H9 (cell line): ENCODE data around the gene TK2. TPM values are rescaled to one million over a fixed set of nuclear protein-coding genes. Genes with fewer than 3 reads are reported as not detected.

ENCODE experiments used
- DNase-seq: peaks from one replicate; pipeline ENCODE4 v3.0.0-alpha.2; 2017
- H2AFZ ChIP-seq: one replicate; pipeline ENCODE4 v1.6.1; 2013; ENCODE audit warnings: mild to moderate bottlenecking, low read length, control low read depth, moderate library complexity
- H2AK5ac ChIP-seq: 2 replicates; pipeline ENCODE4 v1.6.1; 2013; ENCODE audit warnings: low read length, control low read depth, mixed read lengths; ENCODE audit not compliant: insufficient read length
- H2BK120ac ChIP-seq: one replicate; pipeline ENCODE4 v1.6.1; 2013; ENCODE audit warnings: low read depth, mild to moderate bottlenecking, low read length, control low read depth, inconsistent platforms; ENCODE audit not compliant: poor library complexity, severe bottlenecking
- H2BK12ac ChIP-seq: 2 replicates; pipeline ENCODE4 v1.6.1; 2013; ENCODE audit warnings: low read length, control low read depth, mixed read lengths, low read depth; ENCODE audit not compliant: insufficient read length
- H2BK15ac ChIP-seq: 2 replicates; pipeline ENCODE4 v1.6.1; 2013; ENCODE audit warnings: low read depth, low read length, control low read depth
- H2BK20ac ChIP-seq: one replicate; pipeline ENCODE4 v1.6.1; 2013; ENCODE audit warnings: low read depth, mild to moderate bottlenecking, low read length, control low read depth, inconsistent platforms; ENCODE audit not compliant: poor library complexity, severe bottlenecking
- H2BK5ac ChIP-seq: 2 replicates; pipeline ENCODE4 v1.6.1; 2013; ENCODE audit warnings: low read length, control low read depth, mixed read lengths; ENCODE audit not compliant: insufficient read length
- H3K14ac ChIP-seq: 2 replicates; pipeline ENCODE4 v1.6.1; 2013; ENCODE audit warnings: low read length, control low read depth; ENCODE audit not compliant: insufficient read depth
- H3K18ac ChIP-seq: 2 replicates; pipeline ENCODE4 v1.6.1; 2013; ENCODE audit warnings: low read depth, mild to moderate bottlenecking, mixed read lengths, low read length, control low read depth; ENCODE audit not compliant: insufficient read length
- H3K23ac ChIP-seq: 2 replicates; pipeline ENCODE4 v1.6.1; 2013; ENCODE audit warnings: low read length, control low read depth, mixed read lengths, low read depth; ENCODE audit not compliant: insufficient read length
- H3K23me2 ChIP-seq: 2 replicates; pipeline ENCODE4 v1.6.1; 2013; ENCODE audit warnings: low read depth, mild to moderate bottlenecking, mixed read lengths, low read length, control low read depth; ENCODE audit not compliant: insufficient read length, poor library complexity, severe bottlenecking
- H3K27ac ChIP-seq: 2 replicates; pipeline ENCODE4 v1.5.1; 2013; ENCODE audit warnings: low read length, control low read depth, mixed read lengths, low read depth; ENCODE audit not compliant: insufficient read length
- H3K27me3 ChIP-seq: 2 replicates; pipeline ENCODE4 v1.6.1; 2013; ENCODE audit warnings: low read length, control low read depth, inconsistent platforms; ENCODE audit not compliant: insufficient read depth
- H3K4ac ChIP-seq: 2 replicates; pipeline ENCODE4 v1.6.1; 2013; ENCODE audit warnings: low read depth, mild to moderate bottlenecking, control low read depth, inconsistent platforms, low read length, moderate library complexity
- H3K4me1 ChIP-seq: 2 replicates; pipeline ENCODE4 v1.6.1; 2013; ENCODE audit warnings: low read length, control low read depth, inconsistent platforms; ENCODE audit not compliant: insufficient read depth
- H3K4me2 ChIP-seq: 2 replicates; pipeline ENCODE4 v1.6.1; 2013; ENCODE audit warnings: low read length, control low read depth, mixed read lengths; ENCODE audit not compliant: insufficient read length, insufficient read depth
- H3K56ac ChIP-seq: 2 replicates; pipeline ENCODE4 v1.6.1; 2013; ENCODE audit warnings: low read depth, mild to moderate bottlenecking, mixed read lengths, low read length, control low read depth; ENCODE audit not compliant: insufficient read length
- H3K79me1 ChIP-seq: 2 replicates; pipeline ENCODE4 v1.6.1; 2013; ENCODE audit warnings: low read depth, mild to moderate bottlenecking, moderate library complexity, low read length, control low read depth, inconsistent platforms; ENCODE audit not compliant: insufficient read depth, poor library complexity, severe bottlenecking
- H3K79me2 ChIP-seq: 2 replicates; pipeline ENCODE4 v1.6.1; 2013; ENCODE audit warnings: low read length, control low read depth, inconsistent platforms; ENCODE audit not compliant: insufficient read depth
- H3K9ac ChIP-seq: 2 replicates; pipeline ENCODE4 v1.6.1; 2013; ENCODE audit warnings: low read length, control low read depth, mixed read lengths; ENCODE audit not compliant: insufficient read length; ENCODE audit errors: extremely low read depth
- H3K9me3 ChIP-seq: one replicate; pipeline ENCODE4 v1.6.1; 2013; ENCODE audit warnings: low read depth, low read length, inconsistent platforms; ENCODE audit not compliant: control insufficient read depth
- H3T11ph ChIP-seq: one replicate; pipeline ENCODE4 v1.6.1; 2013; ENCODE audit warnings: mild to moderate bottlenecking, low read length, control low read depth, inconsistent platforms
- H4K20me1 ChIP-seq: one replicate; pipeline ENCODE4 v1.6.1; 2013; ENCODE audit not compliant: control insufficient read depth, insufficient read length, insufficient read depth
- H4K5ac ChIP-seq: 2 replicates; pipeline ENCODE4 v1.6.1; 2013; ENCODE audit warnings: low read depth, mild to moderate bottlenecking, mixed read lengths, low read length, control low read depth; ENCODE audit not compliant: insufficient read length
- H4K8ac ChIP-seq: replicated peaks from 2 replicates; pipeline ENCODE4 v1.6.1; 2013; ENCODE audit warnings: low read length, control low read depth, mixed read lengths, low read depth; ENCODE audit not compliant: insufficient read length
- H4K91ac ChIP-seq: 2 replicates; pipeline ENCODE4 v1.6.1; 2013; ENCODE audit warnings: low read depth, mild to moderate bottlenecking, moderate library complexity, mixed read lengths, low read length, control low read depth; ENCODE audit not compliant: insufficient read length
- H3K27ac Mint-ChIP-seq, 3 experiments: 2 replicates in 2 of 3; 3 replicates in 1 of 3; pipeline ENCODE4 v1.8.0; 2020 to 2021; ENCODE audit warnings: mixed read lengths in 3 of 3, mild to moderate bottlenecking in 1 of 3, moderate library complexity in 1 of 3
- H3K27me3 Mint-ChIP-seq: 2 replicates; pipeline ENCODE4 v1.8.0; 2021; ENCODE audit warnings: low read depth, mild to moderate bottlenecking, moderate library complexity, mixed read lengths
- H3K36me3 Mint-ChIP-seq, 3 experiments: 2 replicates in 2 of 3; 3 replicates in 1 of 3; pipeline ENCODE4 v1.8.0; 2020 to 2021; ENCODE audit warnings: low read depth in 3 of 3, mixed read lengths in 3 of 3; ENCODE audit not compliant: insufficient read depth in 1 of 3
- H3K4me1 Mint-ChIP-seq, 2 experiments: 2 replicates each; pipeline ENCODE4 v1.8.0; 2020; ENCODE audit warnings: mixed read lengths in 2 of 2
- H3K4me3 Mint-ChIP-seq, 2 experiments: 2 replicates in 1 of 2; 3 replicates in 1 of 2; pipeline ENCODE4 v1.8.0; 2020 to 2021; ENCODE audit warnings: mild to moderate bottlenecking in 2 of 2, mixed read lengths in 2 of 2, moderate library complexity in 1 of 2
- H3K9me3 Mint-ChIP-seq, 2 experiments: 2 replicates in 1 of 2; 3 replicates in 1 of 2; pipeline ENCODE4 v1.8.0; 2020; ENCODE audit warnings: mild to moderate bottlenecking in 2 of 2, mixed read lengths in 2 of 2, moderate library complexity in 1 of 2
- CTCF ChIP-seq: fragments of 200-600 bp; sonication (generic); conservative IDR thresholded peaks from 3 replicates; pipeline ENCODE4 v1.8.0; 2021; ENCODE audit warnings: antibody characterized with exemption, mild to moderate bottlenecking
- WGBS: extraction: QIAGEN DNeasy Blood & Tissue Kit; methylation state at CpG from one replicate; pipeline ENCODE4 v1.1.7; 2013; ENCODE audit warnings: missing lambda C conversion rate, low lambda C conversion rate, mixed read lengths; ENCODE audit not compliant: insufficient read length; ENCODE audit errors: extremely low coverage; 5-methylcytosine and 5-hydroxymethylcytosine counted together
- total RNA-seq: library from RNA; stranded (reverse); gene quantifications from 2 replicates; pipeline ENCODE4 v1.2.1, GENCODE V29; 2021

The TK2 gene
- total RNA-seq, 1 experiment from 2014 or later, result 5.2 TPM

GRCh38 chr16:66554495-66554894 lies 4.6 kb upstream of the TK2 start:
- Mint-ChIP-seq H3K4me3 (no peak overlapping the region), H3K9me3 (peaks cover 3 to 5% of the 10 kb centered on the region in 2 experiments; a peak in 2 of 5 replicates), H3K27me3 (peaks cover 19% of the 10 kb centered on the region), H3K4me1 (peaks cover 7 to 15% of the 10 kb centered on the region in 2 experiments), H3K36me3 (peaks cover 0 to 11% (median 2%) of the 10 kb centered on the region in 3 experiments; a peak in 4 of 7 replicates), H3K27ac (no peak overlapping the region)
- H4K20me1 ChIP-seq, result peaks cover 3% of the 10 kb centered on the region
- no peaks in the 10 kb centered on the region for H3K79me1 ChIP-seq
- H3K23me2 ChIP-seq, result peaks cover 7% of the 10 kb centered on the region
- no peak overlapping the region for H3K9ac ChIP-seq
- no peaks in the 10 kb centered on the region for H3K79me2 ChIP-seq
- no peak overlapping the region for H3K18ac ChIP-seq
- no peak overlapping the region for H3K23ac ChIP-seq
- no peaks in the 10 kb centered on the region for H3K9me3 ChIP-seq
- no peak overlapping the region for H2BK5ac ChIP-seq
- H3K27me3 ChIP-seq, result no peaks in the 10 kb centered on the region; the same call in 1 of the 2 replicates
- H2BK20ac ChIP-seq, result no peak overlapping the region
- WGBS, result no CpG with 5 or more reads among the region's 6 CpGs
- H3T11ph ChIP-seq, result no peak overlapping the region
- no peak overlapping the region for H2AFZ ChIP-seq
- TF ChIP-seq CTCF, result no peak
- H2BK15ac ChIP-seq, result no peak overlapping the region
- no peak overlapping the region for H3K56ac ChIP-seq
- no peak overlapping the region for H3K4ac ChIP-seq
- H3K4me1 ChIP-seq, result no peaks in the 10 kb centered on the region
- no peak overlapping the region for H3K27ac ChIP-seq
- no peak overlapping the region for H4K5ac ChIP-seq
- H2AK5ac ChIP-seq, result no peak overlapping the region
- no peak overlapping the region for H3K4me2 ChIP-seq
- no peak overlapping the region for H2BK120ac ChIP-seq
- no peak overlapping the region for H3K14ac ChIP-seq
- H2BK12ac ChIP-seq, result no peak overlapping the region
- no peak for DNase-seq
- H4K8ac ChIP-seq, result no peak overlapping the region
- no peak overlapping the region for H4K91ac ChIP-seq
